HUES48 (cell line): ENCODE results near the gene CD96.

ENCODE experiments used
- H3K27ac ChIP-seq: one replicate; pipeline ENCODE4 v1.7.0; 2013; ENCODE audit warnings: low read depth, low read length, inconsistent platforms
- H3K27me3 ChIP-seq: 2 replicates; pipeline ENCODE4 v1.6.1; 2013; ENCODE audit warnings: mild to moderate bottlenecking, low read length; ENCODE audit not compliant: control insufficient read depth, insufficient read depth
- H3K36me3 ChIP-seq: 2 replicates; pipeline ENCODE4 v1.6.1; 2013; ENCODE audit warnings: low read length; ENCODE audit not compliant: control insufficient read depth, insufficient read depth
- H3K4me1 ChIP-seq: 2 replicates; pipeline ENCODE4 v1.6.1; 2013; ENCODE audit warnings: mild to moderate bottlenecking, low read length; ENCODE audit not compliant: control insufficient read depth, insufficient read depth
- H3K4me3 ChIP-seq: 2 replicates; pipeline ENCODE4 v1.5.1; 2013; ENCODE audit warnings: mild to moderate bottlenecking, low read depth, low read length
- H3K9ac ChIP-seq: 2 replicates; pipeline ENCODE4 v1.6.1; 2013; ENCODE audit warnings: mild to moderate bottlenecking, low read depth, low read length, moderate library complexity
- H3K9me3 ChIP-seq: 2 replicates; pipeline ENCODE4 v1.6.1; 2013; ENCODE audit warnings: low read length; ENCODE audit not compliant: control insufficient read depth, insufficient read depth

Gene CD96

GRCh38 chr3:111652492-111653180 is 110.6 kb downstream of the CD96 start:
- Histone ChIP-seq H3K27ac (peak overlapping the region; percentile 17), H3K36me3 (no peaks in the 10 kb centered on the region), H3K4me1 (peaks cover 14% of the 10 kb centered on the region), H3K4me3 (no peak overlapping the region; the same call in 1 of the 2 replicates), H3K27me3 (no peaks in the 10 kb centered on the region), H3K9ac (no peak overlapping the region), H3K9me3 (no peaks in the 10 kb centered on the region)

- H3K4me3 ChIP-seq: no peak overlapping the region
- no peak overlapping the region for H3K9ac ChIP-seq
- no peak overlapping the region for H3K27ac ChIP-seq
- no peaks in the 10 kb centered on the region for H3K9me3 ChIP-seq
- H3K27me3 ChIP-seq: no peaks in the 10 kb centered on the region
- H3K4me1 ChIP-seq: peaks cover 14% of the 10 kb centered on the region
- H3K36me3 ChIP-seq: no peaks in the 10 kb centered on the region
These were observed 111.8 kb downstream of the CD96 start for GRCh38 chr3:111653766-111654165.

- no peaks in the 10 kb centered on the region for H3K27me3 ChIP-seq
- H3K4me3 ChIP-seq: no peak overlapping the region
- no peak overlapping the region for H3K9ac ChIP-seq
- H3K36me3 ChIP-seq: no peaks in the 10 kb centered on the region
- no peak overlapping the region for H3K27ac ChIP-seq
- no peaks in the 10 kb centered on the region for H3K4me1 ChIP-seq
- peaks cover 23% of the 10 kb centered on the region for H3K9me3 ChIP-seq
These were observed 120.0 kb downstream of the CD96 start for GRCh38 chr3:111662012-111662411.

- Histone ChIP-seq H3K9me3 (peaks cover 23% of the 10 kb centered on the region), H3K27me3 (no peaks in the 10 kb centered on the region), H3K9ac (no peak overlapping the region), H3K4me3 (no peak overlapping the region), H3K36me3 (no peaks in the 10 kb centered on the region), H3K4me1 (no peaks in the 10 kb centered on the region), H3K27ac (no peak overlapping the region)
These were observed 120.9 kb downstream of the CD96 start for GRCh38 chr3:111662907-111663306.

- no peaks in the 10 kb centered on the region for H3K27me3 ChIP-seq
- no peak overlapping the region for H3K27ac ChIP-seq
- H3K4me3 ChIP-seq: no peak overlapping the region
- no peaks in the 10 kb centered on the region for H3K36me3 ChIP-seq
- no peaks in the 10 kb centered on the region for H3K4me1 ChIP-seq
- no peak overlapping the region for H3K9ac ChIP-seq
- peaks cover 19% of the 10 kb centered on the region for H3K9me3 ChIP-seq
These were observed 124.2 kb downstream of the CD96 start for GRCh38 chr3:111666041-111666735.

GRCh38 chr3:111667170-111667569 is 125.2 kb downstream of the CD96 start:
- no peak overlapping the region for H3K27ac ChIP-seq
- no peaks in the 10 kb centered on the region for H3K36me3 ChIP-seq
- no peak overlapping the region for H3K9ac ChIP-seq
- H3K9me3 ChIP-seq: peaks cover 11% of the 10 kb centered on the region
- no peaks in the 10 kb centered on the region for H3K27me3 ChIP-seq
- no peaks in the 10 kb centered on the region for H3K4me1 ChIP-seq
- no peak overlapping the region for H3K4me3 ChIP-seq

GRCh38 chr3:111667621-111668239 is 125.7 kb downstream of the CD96 start:
- Histone ChIP-seq H3K36me3 (no peaks in the 10 kb centered on the region), H3K4me1 (no peaks in the 10 kb centered on the region), H3K9me3 (peaks cover 6% of the 10 kb centered on the region), H3K4me3 (no peak overlapping the region), H3K9ac (no peak overlapping the region), H3K27me3 (no peaks in the 10 kb centered on the region), H3K27ac (no peak overlapping the region)

- no peak overlapping the region for H3K27ac ChIP-seq
- peaks cover 6% of the 10 kb centered on the region for H3K27me3 ChIP-seq
- H3K9ac ChIP-seq: no peak overlapping the region
- H3K4me3 ChIP-seq: no peak overlapping the region
- H3K36me3 ChIP-seq: no peaks in the 10 kb centered on the region
- H3K4me1 ChIP-seq: no peaks in the 10 kb centered on the region
- peaks cover 3% of the 10 kb centered on the region; the same call in 1 of the 2 replicates for H3K9me3 ChIP-seq
These were observed 126.3 kb downstream of the CD96 start for GRCh38 chr3:111668326-111668725.

GRCh38 chr3:111668888-111669488 is 127.0 kb downstream of the CD96 start:
- no peaks in the 10 kb centered on the region for H3K36me3 ChIP-seq
- H3K27ac ChIP-seq: no peak overlapping the region
- H3K9ac ChIP-seq: no peak overlapping the region
- no peaks in the 10 kb centered on the region for H3K4me1 ChIP-seq
- no peaks in the 10 kb centered on the region for H3K9me3 ChIP-seq
- peaks cover 12% of the 10 kb centered on the region for H3K27me3 ChIP-seq
- H3K4me3 ChIP-seq: no peak overlapping the region

- no peak overlapping the region for H3K4me3 ChIP-seq
- 0 out of 2 replicates have a peak, but pooled peaks cover 1% of the 10 kb centered on the region for H3K4me1 ChIP-seq
- no peak overlapping the region for H3K27ac ChIP-seq
- no peaks in the 10 kb centered on the region for H3K9me3 ChIP-seq
- H3K36me3 ChIP-seq: no peaks in the 10 kb centered on the region
- no peak overlapping the region for H3K9ac ChIP-seq
- peaks cover 14% of the 10 kb centered on the region for H3K27me3 ChIP-seq
These were observed 128.1 kb downstream of the CD96 start for GRCh38 chr3:111669926-111670630.
